ENCODE results near the gene HMG20A. TPM values are rescaled to one million over a fixed set of nuclear protein-coding genes. Genes with fewer than 3 reads are reported as not detected.

The HMG20A gene
- total and polyA plus RNA-seq, 7 donors, result 9.7 to 38.3 (median 29.3) TPM

GRCh38 chr15:77533578-77534430 is 113.1 kb downstream of the HMG20A start:
- no peak overlapping the region for H3K27ac ChIP-seq
- H3K9me3 ChIP-seq, result no peaks in the 10 kb centered on the region
- no peaks in the 10 kb centered on the region for H3K36me3 ChIP-seq (ENCODE audit: insufficient read depth in 1 of 2, low read depth in 1 of 2)
- no peak for TF ChIP-seq CTCF (IDR thresholded peaks at IDR 0.05)
- no peaks in the 10 kb centered on the region for H3K27me3 ChIP-seq (ENCODE audit: insufficient read depth in 3 of 3, low read length in 2 of 3)
- H3K4me1 ChIP-seq, result peaks cover 3% of the 10 kb centered on the region
- WGBS, 3 donors, result 55 to 71% (median 68%) methylated on average over 13 of the region's 13 CpGs
- no peak for ATAC-seq
- intact Hi-C loops (cut with DNase I), result no loop called here
- peak in 1 of 2 donors; percentile 6 for DNase-seq
- H3K4me3 ChIP-seq, result no peak overlapping the region

Other genes starting within 250 kb of the HMG20A start
- 10 to 100 TPM; 25.3 to 32.1 (median 28.8) TPM for gene PEAK1, start 784 bp upstream of the HMG20A start, total RNA-seq
- 10 to 100 TPM in 1 of 3 donors, 1 to 10 TPM in 2; 4.0 to 10.8 (median 4.4) TPM for gene PEAK1, start 784 bp upstream of the HMG20A start, polyA plus RNA-seq
- gene LINGO1, start 212.0 kb downstream of the HMG20A start, total RNA-seq, result under 1 TPM; 0.25 to 0.62 (median 0.47) TPM
- under 1 TPM; 0.28 to 0.61 (median 0.43) TPM for gene LINGO1, start 212.0 kb downstream of the HMG20A start, polyA plus RNA-seq

Measured in psoas muscle (tissue), 8 donors.